BLaER1 treated with 17β-estradiol and CSF1 and Interleukin-3, amounts not matched to agents 10 nM and 100 nM (cell line): ENCODE data around the gene ZNF584.

Experiments used
- H3K27ac ChIP-seq, 11 experiments: shearing (Covaris generic); formaldehyde crosslinking; 2 replicates each; pipeline ENCODE4 v1.8.1; 2022
- H3K27me3 ChIP-seq, 11 experiments: shearing (Covaris generic); formaldehyde crosslinking; 2 replicates each; pipeline ENCODE4 v1.8.1; 2022
- H3K36me3 ChIP-seq, 11 experiments: shearing (Covaris generic); formaldehyde crosslinking; 2 replicates each; pipeline ENCODE4 v1.8.1; 2022
- H3K4me1 ChIP-seq, 10 experiments: shearing (Covaris generic); formaldehyde crosslinking; 2 replicates each; pipeline ENCODE4 v1.8.1; 2022
- H3K4me2 ChIP-seq, 11 experiments: shearing (Covaris generic); formaldehyde crosslinking; 2 replicates each; pipeline ENCODE4 v1.8.1; 2022
- H3K4me3 ChIP-seq, 10 experiments: shearing (Covaris generic); formaldehyde crosslinking; 2 replicates each; pipeline ENCODE4 v1.8.1; 2022
- H3K9ac ChIP-seq, 11 experiments: shearing (Covaris generic); formaldehyde crosslinking; 2 replicates each; pipeline ENCODE4 v1.8.1; 2022
- H3K9me3 ChIP-seq, 11 experiments: shearing (Covaris generic); formaldehyde crosslinking; replicated peaks in 1 of 11; 2 replicates each; pipeline ENCODE4 v1.8.1; 2022
- H4K20me1 ChIP-seq, 11 experiments: shearing (Covaris generic); formaldehyde crosslinking; 2 replicates each; pipeline ENCODE4 v1.8.1; 2022
- Cebpa-rat ChIP-seq, 11 experiments: shearing (Covaris generic); IDR thresholded peaks; 2 replicates each; pipeline ENCODE4 v1.8.1; 2022

The ZNF584 gene

DNA sequence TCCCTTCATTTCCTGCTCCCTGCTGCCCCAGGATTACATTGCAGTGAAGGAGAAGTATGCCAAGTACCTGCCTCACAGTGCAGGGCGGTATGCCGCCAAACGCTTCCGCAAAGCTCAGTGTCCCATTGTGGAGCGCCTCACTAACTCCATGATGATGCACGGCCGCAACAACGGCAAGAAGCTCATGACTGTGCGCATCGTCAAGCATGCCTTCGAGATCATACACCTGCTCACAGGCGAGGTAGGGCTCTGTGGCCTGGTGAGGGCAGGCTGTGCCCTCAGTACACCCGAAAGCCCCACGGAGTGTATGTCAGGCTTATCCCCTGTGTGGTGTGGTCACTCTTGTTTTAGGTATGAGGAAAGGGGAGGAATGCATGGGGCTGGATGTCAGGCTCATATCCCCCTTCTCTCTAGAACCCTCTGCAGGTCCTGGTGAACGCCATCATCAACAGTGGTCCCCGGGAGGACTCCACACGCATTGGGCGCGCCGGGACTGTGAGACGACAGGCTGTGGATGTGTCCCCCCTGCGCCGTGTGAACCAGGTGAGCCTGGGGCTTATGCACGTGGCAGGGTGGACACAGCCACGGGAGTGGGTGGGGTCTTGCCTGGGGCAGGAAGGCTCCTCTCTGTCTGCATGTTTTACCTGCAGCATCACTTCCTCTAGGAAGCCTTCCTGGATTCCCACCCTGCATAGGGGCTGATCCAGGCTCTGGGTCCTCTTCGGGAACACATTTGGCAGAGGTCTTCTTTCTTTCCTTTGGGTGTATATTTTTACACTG lies 15.3 kb upstream of the ZNF584 start:
- Histone ChIP-seq H3K9ac (no peak overlapping the region; a peak in 2 of 22 replicates), H4K20me1 (peaks cover 60 to 100% (median 95%) of the 10 kb centered on the region in 11 experiments; a peak in 21 of 22 replicates), H3K36me3 (peaks cover 73 to 92% (median 82%) of the 10 kb centered on the region in 11 experiments), H3K27me3 (peaks cover 0 to 16% (median 7%) of the 10 kb centered on the region in 11 experiments; a peak in 12 of 22 replicates), H3K4me1 (peaks cover 23 to 47% (median 36%) of the 10 kb centered on the region in 10 experiments), H3K4me2 (no peak overlapping the region), H3K9me3 (no peaks in the 10 kb centered on the region), H3K4me3 (no peak overlapping the region), H3K27ac (no peak overlapping the region)
- TF ChIP-seq Cebpa-rat (IDR thresholded peaks at IDR 0.05): no peak

- Histone ChIP-seq H3K4me1 (peaks cover 18 to 41% (median 31%) of the 10 kb centered on the region in 10 experiments), H3K4me2 (no peak overlapping the region), H3K9ac (0 out of 22 replicates have a peak overlapping the region, but pooled peaks of 1 of the 11 experiments have one; percentile 3), H3K9me3 (no peaks in the 10 kb centered on the region), H3K27ac (no peak overlapping the region), H4K20me1 (peaks cover 58 to 96% (median 90%) of the 10 kb centered on the region in 11 experiments; a peak in 21 of 22 replicates), H3K4me3 (no peak overlapping the region), H3K27me3 (peaks cover 0 to 16% (median 7%) of the 10 kb centered on the region in 11 experiments; a peak in 12 of 22 replicates), H3K36me3 (peaks cover 68 to 86% (median 76%) of the 10 kb centered on the region in 11 experiments)
- TF ChIP-seq Cebpa-rat (IDR thresholded peaks at IDR 0.05): no peak
Measured at GRCh38 chr19:58393725-58394033, 14.8 kb upstream of the ZNF584 start.

DNA sequence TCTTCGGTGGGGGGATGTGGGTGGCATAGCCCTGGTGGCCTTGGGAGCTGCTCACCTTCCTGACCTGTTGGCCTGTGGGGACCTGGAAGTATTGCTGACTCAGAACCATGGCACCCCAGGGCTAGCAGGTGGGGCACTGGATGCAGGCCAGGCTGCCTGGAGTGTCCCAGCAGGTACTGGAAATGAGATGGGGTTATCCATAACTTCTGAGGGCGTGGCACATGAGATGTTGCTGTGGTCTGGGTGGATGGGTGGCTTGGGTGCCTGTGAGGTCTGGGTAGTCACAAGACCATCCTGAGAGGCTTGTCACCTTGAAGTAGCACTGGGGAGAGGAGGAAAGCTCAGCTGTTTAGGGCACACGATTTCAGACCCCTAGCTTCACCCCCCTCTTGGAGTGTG lies 13.6 kb upstream of the ZNF584 start:
- TF ChIP-seq Cebpa-rat (IDR thresholded peaks at IDR 0.05): no peak
- Histone ChIP-seq H3K9me3 (no peaks in the 10 kb centered on the region), H3K4me1 (peaks cover 9 to 31% (median 20%) of the 10 kb centered on the region in 10 experiments), H3K4me2 (no peak overlapping the region), H3K36me3 (peaks cover 57 to 75% (median 65%) of the 10 kb centered on the region in 11 experiments), H3K27ac (no peak overlapping the region), H3K27me3 (peaks cover 0 to 16% (median 7%) of the 10 kb centered on the region in 11 experiments; a peak in 12 of 22 replicates), H3K9ac (no peak overlapping the region), H3K4me3 (no peak overlapping the region), H4K20me1 (peaks cover 50 to 85% (median 79%) of the 10 kb centered on the region in 11 experiments; a peak in 21 of 22 replicates)

DNA sequence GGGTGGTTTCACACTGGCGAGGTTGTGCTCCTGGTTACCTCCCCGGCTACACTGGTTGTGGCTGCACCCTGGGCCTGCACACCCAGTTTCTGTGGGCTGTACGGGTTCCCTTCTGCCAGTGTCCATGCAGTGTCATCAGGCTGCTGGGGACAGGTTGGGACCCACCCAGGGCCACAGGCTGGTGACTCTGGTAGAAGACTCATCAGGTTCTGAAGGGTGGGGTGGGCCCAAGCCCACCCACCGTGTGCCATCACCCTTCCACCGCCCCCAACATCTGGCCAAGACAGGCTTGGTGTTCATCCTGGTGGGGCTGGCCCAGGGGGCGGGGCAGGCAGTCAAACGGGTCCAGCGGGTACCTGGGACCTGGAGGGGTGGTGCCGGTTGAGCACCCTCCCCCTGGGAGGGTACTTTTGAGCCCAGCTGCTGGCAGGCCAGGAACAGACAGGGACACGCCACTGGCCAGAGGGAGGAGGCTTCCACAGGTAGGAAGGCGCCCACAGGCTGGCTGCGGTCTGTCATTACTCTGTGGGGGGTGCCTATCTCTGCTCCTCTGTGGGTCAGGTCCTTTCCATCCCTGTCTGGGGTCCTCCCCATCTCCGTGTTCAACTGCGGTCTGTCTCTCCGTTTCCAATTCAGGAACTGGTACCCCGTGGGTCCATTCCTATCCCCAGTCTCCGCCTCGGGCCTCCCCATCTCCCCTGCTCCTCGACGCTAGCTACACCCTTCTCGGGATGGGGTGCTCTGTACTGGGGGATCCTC lies 13.1 kb upstream of the ZNF584 start, which contains the start of gene RNF225:
RNF225 (plus strand) TSS at position 437 of the 759 bp plus-strand sequence. CDS start 434 bp downstream, outside the sequence.
- Histone ChIP-seq H3K4me2 (no peak within 1 kb of the TSS), H4K20me1 (peaks cover 44 to 79% (median 73%) of the 10 kb centered on the region in 11 experiments; a peak in 21 of 22 replicates), H3K36me3 (peaks cover 51 to 69% (median 59%) of the 10 kb centered on the region in 11 experiments), H3K27ac (no peak within 1 kb of the TSS), H3K27me3 (peaks cover 0 to 16% (median 7%) of the 10 kb centered on the region in 11 experiments; a peak in 12 of 22 replicates), H3K4me1 (peaks cover 4 to 28% (median 16%) of the 10 kb centered on the region in 10 experiments), H3K4me3 (no peak within 1 kb of the TSS), H3K9me3 (no peaks in the 10 kb centered on the region), H3K9ac (no peak within 1 kb of the TSS)
- no peak for TF ChIP-seq Cebpa-rat (IDR thresholded peaks at IDR 0.05)

GRCh38 chr19:58395979-58396627 lies 12.3 kb upstream of the ZNF584 start:
- H3K9ac ChIP-seq: no peak overlapping the region
- no peak overlapping the region for H3K27ac ChIP-seq
- no peaks in the 10 kb centered on the region for H3K9me3 ChIP-seq
- H4K20me1 ChIP-seq: peaks cover 38 to 72% (median 66%) of the 10 kb centered on the region in 11 experiments; a peak in 21 of 22 replicates
- H3K27me3 ChIP-seq: peaks cover 0 to 16% (median 7%) of the 10 kb centered on the region in 11 experiments; a peak in 12 of 22 replicates
- H3K36me3 ChIP-seq: peaks cover 44 to 62% (median 52%) of the 10 kb centered on the region in 11 experiments
- H3K4me3 ChIP-seq: no peak overlapping the region
- H3K4me1 ChIP-seq: peaks cover 7 to 27% (median 15%) of the 10 kb centered on the region in 10 experiments
- no peak overlapping the region for H3K4me2 ChIP-seq
- TF ChIP-seq Cebpa-rat (IDR thresholded peaks at IDR 0.05): no peak

- no peak for TF ChIP-seq Cebpa-rat (IDR thresholded peaks at IDR 0.05)
- no peaks in the 10 kb centered on the region for H3K9me3 ChIP-seq
- peaks cover 0 to 16% (median 7%) of the 10 kb centered on the region in 11 experiments; a peak in 12 of 22 replicates for H3K27me3 ChIP-seq
- peaks cover 36 to 54% (median 44%) of the 10 kb centered on the region in 11 experiments for H3K36me3 ChIP-seq
- H3K9ac ChIP-seq: no peak overlapping the region
- peaks cover 30 to 64% (median 58%) of the 10 kb centered on the region in 11 experiments; a peak in 21 of 22 replicates for H4K20me1 ChIP-seq
- no peak overlapping the region for H3K4me3 ChIP-seq
- H3K4me2 ChIP-seq: no peak overlapping the region
- H3K27ac ChIP-seq: no peak overlapping the region
- peaks cover 9 to 21% (median 11%) of the 10 kb centered on the region in 10 experiments for H3K4me1 ChIP-seq
Measured at GRCh38 chr19:58396691-58397532, 11.5 kb upstream of the ZNF584 start.

GRCh38 chr19:58397533-58398037 lies 10.9 kb upstream of the ZNF584 start:
- Histone ChIP-seq H3K4me1 (peaks cover 13 to 24% (median 18%) of the 10 kb centered on the region in 10 experiments), H3K4me3 (no peak overlapping the region), H3K9me3 (no peaks in the 10 kb centered on the region), H3K9ac (0 out of 22 replicates have a peak overlapping the region, but pooled peaks of 1 of the 11 experiments have one; percentile 4), H3K4me2 (no peak overlapping the region), H3K27ac (no peak overlapping the region), H3K36me3 (peaks cover 29 to 47% (median 37%) of the 10 kb centered on the region in 11 experiments), H4K20me1 (peaks cover 23 to 57% (median 51%) of the 10 kb centered on the region in 11 experiments; a peak in 21 of 22 replicates), H3K27me3 (peaks cover 0 to 16% (median 7%) of the 10 kb centered on the region in 11 experiments; a peak in 12 of 22 replicates)
- TF ChIP-seq Cebpa-rat (IDR thresholded peaks at IDR 0.05): no peak
